ENCODE data around the gene RICTOR.

Gene RICTOR, protein sequence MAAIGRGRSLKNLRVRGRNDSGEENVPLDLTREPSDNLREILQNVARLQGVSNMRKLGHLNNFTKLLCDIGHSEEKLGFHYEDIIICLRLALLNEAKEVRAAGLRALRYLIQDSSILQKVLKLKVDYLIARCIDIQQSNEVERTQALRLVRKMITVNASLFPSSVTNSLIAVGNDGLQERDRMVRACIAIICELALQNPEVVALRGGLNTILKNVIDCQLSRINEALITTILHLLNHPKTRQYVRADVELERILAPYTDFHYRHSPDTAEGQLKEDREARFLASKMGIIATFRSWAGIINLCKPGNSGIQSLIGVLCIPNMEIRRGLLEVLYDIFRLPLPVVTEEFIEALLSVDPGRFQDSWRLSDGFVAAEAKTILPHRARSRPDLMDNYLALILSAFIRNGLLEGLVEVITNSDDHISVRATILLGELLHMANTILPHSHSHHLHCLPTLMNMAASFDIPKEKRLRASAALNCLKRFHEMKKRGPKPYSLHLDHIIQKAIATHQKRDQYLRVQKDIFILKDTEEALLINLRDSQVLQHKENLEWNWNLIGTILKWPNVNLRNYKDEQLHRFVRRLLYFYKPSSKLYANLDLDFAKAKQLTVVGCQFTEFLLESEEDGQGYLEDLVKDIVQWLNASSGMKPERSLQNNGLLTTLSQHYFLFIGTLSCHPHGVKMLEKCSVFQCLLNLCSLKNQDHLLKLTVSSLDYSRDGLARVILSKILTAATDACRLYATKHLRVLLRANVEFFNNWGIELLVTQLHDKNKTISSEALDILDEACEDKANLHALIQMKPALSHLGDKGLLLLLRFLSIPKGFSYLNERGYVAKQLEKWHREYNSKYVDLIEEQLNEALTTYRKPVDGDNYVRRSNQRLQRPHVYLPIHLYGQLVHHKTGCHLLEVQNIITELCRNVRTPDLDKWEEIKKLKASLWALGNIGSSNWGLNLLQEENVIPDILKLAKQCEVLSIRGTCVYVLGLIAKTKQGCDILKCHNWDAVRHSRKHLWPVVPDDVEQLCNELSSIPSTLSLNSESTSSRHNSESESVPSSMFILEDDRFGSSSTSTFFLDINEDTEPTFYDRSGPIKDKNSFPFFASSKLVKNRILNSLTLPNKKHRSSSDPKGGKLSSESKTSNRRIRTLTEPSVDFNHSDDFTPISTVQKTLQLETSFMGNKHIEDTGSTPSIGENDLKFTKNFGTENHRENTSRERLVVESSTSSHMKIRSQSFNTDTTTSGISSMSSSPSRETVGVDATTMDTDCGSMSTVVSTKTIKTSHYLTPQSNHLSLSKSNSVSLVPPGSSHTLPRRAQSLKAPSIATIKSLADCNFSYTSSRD (N-terminal part only)

GRCh38 chr5:39074017-39074814, at the start of gene RICTOR:
TSS of gene RICTOR (minus strand) at chr5:39074399. CDS start at chr5:39074377, 22 bp downstream.
- peak; percentile 76 for DNase-seq (ENCODE audit: low read depth)

GRCh38 chr5:39121922-39122321, 47.7 kb upstream of the RICTOR start:
- no peak for DNase-seq (ENCODE audit: low read depth)

DNA sequence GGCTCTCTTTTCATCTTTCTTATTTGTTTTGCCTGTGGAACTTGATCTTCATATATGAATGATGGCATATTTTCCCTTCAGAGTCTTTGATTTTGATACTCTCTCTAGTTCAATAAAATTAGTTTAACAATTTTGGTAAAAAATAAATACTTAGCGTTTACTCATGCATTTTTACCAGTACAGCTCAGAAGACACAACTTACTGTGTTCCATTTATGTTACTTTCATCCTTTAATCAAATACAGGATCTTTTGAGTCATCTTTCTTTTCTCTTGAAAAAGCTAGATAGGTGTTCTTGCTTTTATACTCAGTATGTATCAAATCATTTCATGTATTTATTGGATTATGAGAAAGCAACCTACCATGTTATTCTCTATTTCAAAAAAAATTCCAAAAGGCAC, 47.1 kb upstream of the RICTOR start:
- DNase-seq (ENCODE audit: low read depth) = no peak

DNA sequence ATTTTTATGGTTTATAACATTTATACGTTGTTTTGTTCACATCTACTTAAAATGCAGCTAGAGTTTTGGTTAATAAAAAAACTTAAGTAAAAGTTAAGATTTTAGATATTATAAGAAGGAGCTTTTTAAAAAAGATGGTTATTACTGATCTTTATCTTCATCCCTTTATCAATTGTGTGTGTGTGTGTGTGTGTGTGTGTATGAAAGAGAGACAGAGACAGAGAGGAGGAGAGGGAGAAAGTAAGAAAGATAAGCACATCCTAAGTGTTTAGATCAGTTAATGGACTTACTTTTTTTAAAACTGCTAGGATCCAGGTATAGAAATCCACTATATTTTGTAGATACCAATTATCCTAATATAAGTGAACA, 45.8 kb upstream of the RICTOR start:
- no peak for DNase-seq (ENCODE audit: low read depth)

DNA sequence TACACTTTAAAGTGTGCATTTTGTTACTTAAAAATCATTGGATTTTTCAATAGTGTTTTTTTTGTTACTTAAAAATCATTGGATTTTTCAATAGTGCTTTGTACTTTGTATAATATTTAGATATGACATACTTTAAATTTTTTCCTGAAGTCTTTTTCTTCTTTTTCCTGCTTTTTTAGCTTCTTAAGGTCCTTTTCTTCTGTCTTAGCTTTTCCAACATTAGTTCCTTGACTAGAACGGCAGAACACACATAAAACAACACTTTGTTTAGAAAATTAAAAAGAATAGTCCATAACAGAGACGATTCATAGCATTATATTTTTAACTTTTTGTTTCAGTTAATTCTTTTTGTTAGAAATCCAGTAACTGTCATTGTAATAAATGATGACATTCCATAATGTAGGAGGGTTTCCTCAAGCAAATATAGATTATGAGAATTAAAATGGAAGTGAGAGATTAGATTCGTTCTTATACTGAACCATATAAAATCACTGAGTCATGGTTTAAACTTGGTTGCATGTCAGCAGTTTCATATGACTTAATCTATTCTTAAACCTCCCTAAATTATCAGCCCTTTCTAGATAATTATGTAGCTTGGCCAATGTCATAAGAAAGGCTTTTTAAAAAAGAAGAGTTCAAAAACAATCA, 45.3 kb upstream of the RICTOR start:
- no peak for DNase-seq (ENCODE audit: low read depth)

GRCh38 chr5:39118638-39119037, 44.4 kb upstream of the RICTOR start:
- DNase-seq (ENCODE audit: low read depth) = no peak

GRCh38 chr5:39117401-39117800, 43.2 kb upstream of the RICTOR start:
- no peak for DNase-seq (ENCODE audit: low read depth)

GRCh38 chr5:39116344-39117170, 42.4 kb upstream of the RICTOR start:
- DNase-seq (ENCODE audit: low read depth) = no peak

GRCh38 chr5:39115644-39116343, 41.6 kb upstream of the RICTOR start:
- no peak for DNase-seq (ENCODE audit: low read depth)

DNA sequence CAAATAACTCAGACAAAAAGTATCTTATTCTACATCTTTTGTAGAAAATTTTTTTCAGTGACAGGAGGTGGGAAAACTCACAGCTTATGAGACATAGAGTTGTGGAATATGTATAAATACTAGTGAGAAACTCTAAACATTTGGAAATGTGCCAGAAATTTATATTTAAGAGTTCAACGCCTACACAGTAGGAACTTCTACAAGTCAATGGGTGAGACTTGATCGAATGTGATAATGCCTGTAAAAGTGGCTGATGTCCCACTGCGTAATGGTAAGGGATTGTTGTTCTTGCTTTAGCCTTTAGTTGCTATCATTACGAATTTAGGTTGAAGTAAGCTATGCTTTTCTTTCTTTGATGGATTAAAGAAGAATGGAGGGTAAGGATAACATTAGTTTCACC, 40.0 kb upstream of the RICTOR start:
- DNase-seq (ENCODE audit: low read depth) = no peak

DNA sequence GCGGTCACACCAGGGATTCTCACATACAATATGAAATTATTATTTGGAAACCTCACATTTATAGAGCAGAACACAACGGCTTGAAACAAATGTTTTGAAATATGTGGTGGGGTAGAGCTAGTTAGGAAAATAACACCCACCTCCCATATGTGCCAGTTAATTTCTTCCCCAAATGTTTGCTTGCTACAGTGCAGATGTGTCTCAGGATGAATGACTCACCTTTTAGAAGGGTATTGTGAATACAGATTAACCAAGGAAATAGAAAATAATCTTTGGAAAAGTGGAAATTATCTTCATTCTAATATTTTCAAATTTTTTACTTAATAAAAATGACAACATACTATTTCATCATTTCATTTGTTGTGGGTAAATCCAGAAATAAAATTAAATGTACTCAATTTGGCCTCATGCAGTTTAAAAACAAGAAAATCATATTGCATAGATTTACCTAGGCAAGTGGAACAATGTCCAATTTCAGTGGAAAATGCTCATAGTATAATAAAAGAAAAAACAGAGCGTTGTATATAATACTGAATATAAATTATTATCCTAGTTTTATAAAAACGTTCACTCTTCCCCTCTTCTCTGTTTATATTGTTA, 39.3 kb upstream of the RICTOR start:
- DNase-seq (ENCODE audit: low read depth) = no peak

DNA sequence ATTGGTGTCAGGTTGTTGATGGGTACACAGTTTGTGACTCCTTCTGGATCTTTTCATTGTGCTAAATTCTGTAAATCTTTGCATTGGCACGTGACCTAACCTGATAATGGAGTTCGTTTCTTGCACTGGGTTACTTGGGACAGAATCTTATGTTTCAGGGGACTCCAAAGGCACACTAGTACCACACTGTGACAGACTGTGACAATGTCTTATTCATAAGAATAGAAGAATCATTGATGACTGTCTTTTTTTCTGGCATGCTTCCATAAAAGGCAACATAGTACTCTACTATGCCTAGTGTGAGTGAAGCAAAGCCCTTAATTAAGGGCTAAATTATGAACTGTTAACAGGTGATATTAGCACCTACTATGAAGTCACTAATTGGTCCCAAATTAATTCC, 35.4 kb upstream of the RICTOR start:
- no peak for DNase-seq (ENCODE audit: low read depth)

DNA sequence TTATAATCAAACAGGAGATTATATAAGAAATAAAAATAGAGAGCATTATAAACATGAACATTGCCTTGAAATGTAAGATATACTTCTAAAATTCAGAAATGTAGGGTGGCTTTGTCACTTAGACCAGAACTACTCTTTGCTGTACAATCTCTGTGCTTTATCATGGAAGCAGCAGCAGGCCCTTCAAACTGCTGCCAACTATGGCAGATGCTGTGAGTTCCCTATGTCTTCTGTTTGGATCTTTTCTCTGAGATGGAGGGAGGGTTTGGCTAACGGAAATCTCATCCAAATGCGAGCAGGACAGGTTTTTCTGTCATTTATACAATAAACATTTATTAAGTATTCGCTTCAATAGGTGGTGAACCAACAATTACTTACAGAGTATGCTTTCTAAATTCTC, 34.8 kb upstream of the RICTOR start:
- no peak for DNase-seq (ENCODE audit: low read depth)

DNA sequence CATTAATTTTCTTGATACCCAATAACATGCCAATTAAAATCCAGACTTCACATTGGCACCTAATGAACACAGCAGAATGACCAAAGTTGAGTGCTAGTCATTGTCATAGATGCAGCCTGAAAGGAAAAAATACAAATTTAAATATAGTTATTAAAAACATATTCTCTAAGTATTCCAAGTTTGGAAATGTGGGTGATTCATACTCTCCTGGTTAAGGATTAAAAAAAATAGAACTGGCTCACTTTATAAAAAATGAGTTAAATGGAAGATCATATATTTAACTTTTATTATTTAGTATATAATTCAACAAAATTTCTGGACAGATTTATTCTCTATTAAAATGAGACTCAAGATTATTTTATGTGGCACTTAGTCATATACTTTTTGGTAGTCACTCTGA, 33.2 kb upstream of the RICTOR start:
- no peak for DNase-seq (ENCODE audit: low read depth)

GRCh38 chr5:39106322-39106721, 32.1 kb upstream of the RICTOR start:
- no peak for DNase-seq (ENCODE audit: low read depth)

- DNase-seq (ENCODE audit: low read depth) = no peak
Observed at GRCh38 chr5:39104221-39104620, 30.0 kb upstream of the RICTOR start.

GRCh38 chr5:39102684-39103155, 28.5 kb upstream of the RICTOR start:
- DNase-seq (ENCODE audit: low read depth) = no peak

DNA sequence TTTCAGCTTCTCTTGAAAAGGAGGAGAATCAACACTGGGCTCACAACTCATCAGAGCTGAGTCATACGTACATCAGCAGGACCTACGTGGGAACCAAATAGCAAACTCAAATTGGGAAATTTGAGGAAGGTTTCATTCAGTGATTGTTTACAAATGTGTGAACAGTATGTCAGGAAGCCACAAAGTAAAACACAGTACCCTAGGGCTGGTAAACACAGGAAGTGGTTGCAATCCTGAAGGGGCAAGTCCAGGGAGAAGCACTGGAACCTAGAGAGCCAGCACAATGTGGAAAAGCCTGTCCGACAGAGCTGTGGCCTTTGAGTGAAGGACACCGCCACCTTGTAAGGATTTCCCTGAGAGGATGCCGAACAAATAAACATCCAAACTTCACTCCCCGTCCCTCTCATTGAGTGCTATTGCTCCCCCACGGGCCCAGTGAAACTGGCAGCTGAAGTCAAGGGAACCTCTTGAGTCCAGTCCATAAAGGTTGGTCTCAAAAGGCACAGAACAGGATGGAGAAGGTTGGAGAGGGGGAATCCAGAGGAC, 26.7 kb upstream of the RICTOR start:
- DNase-seq (ENCODE audit: low read depth) = no peak

Measured in stimulated activated CD8-positive, alpha-beta memory T cell treated with anti-CD3 and anti-CD28 coated beads, Interleukin-7, amount 100 ng/mL, for 24 hours (primary cell).